Ovary (tissue), 1 donor: ENCODE measurements around the gene SHISA9.

ENCODE experiments used
- EP300 ChIP-seq: sonication (generic); formaldehyde crosslinking; IDR thresholded peaks from one replicate; pipeline ENCODE4 v1.6.1; 2017; ENCODE audit warnings: antibody characterized with exemption
- POLR2A ChIP-seq: fragments of 450-650 bp; IDR thresholded peaks from one replicate; pipeline ENCODE4 v1.6.1; 2017; ENCODE audit warnings: antibody characterized with exemption, mild to moderate bottlenecking, moderate library complexity

- TF ChIP-seq EP300 (no peak), POLR2A (no peak)
These were observed 39.1 kb upstream of the SHISA9 start for GRCh38 chr16:12862327-12862726.
